IMR-90 (cell line): ENCODE results near the gene CHRM4.

Experiments used
- CEBPB ChIP-seq: IDR thresholded peaks from 2 replicates; pipeline ENCODE4 v1.6.1; 2012; ENCODE audit warnings: low read depth, low read length, improper control_type of control experiment
- MXI1 ChIP-seq: IDR thresholded peaks from 2 replicates; pipeline ENCODE4 v1.6.1; 2012; ENCODE audit warnings: low read depth, mild to moderate bottlenecking, low read length, moderate library complexity, borderline replicate concordance
- NFE2L2 ChIP-seq: fragments of 150-350 bp; IDR thresholded peaks from 2 replicates; pipeline ENCODE4 v1.6.1; 2016; ENCODE audit warnings: low read depth, mild to moderate bottlenecking, low read length
- POLR2A ChIP-seq: IDR thresholded peaks from 2 replicates; pipeline ENCODE4 v1.6.1; 2012; ENCODE audit warnings: mild to moderate bottlenecking, low read depth, low read length
- RAD21 ChIP-seq: IDR thresholded peaks from 2 replicates; pipeline ENCODE4 v1.6.1; 2012; ENCODE audit warnings: low read length, improper control_type of control experiment
- RCOR1 ChIP-seq: IDR thresholded peaks from 2 replicates; pipeline ENCODE4 v1.6.1; 2012; ENCODE audit warnings: mild to moderate bottlenecking, low read length, improper control_type of control experiment; ENCODE audit not compliant: insufficient replicate concordance
- RFX5 ChIP-seq: IDR thresholded peaks from 2 replicates; pipeline ENCODE4 v1.8.0; 2012; ENCODE audit warnings: low read depth, mild to moderate bottlenecking, low read length, moderate library complexity
- SMC3 ChIP-seq: fragments of 150-350 bp; IDR thresholded peaks from 2 replicates; pipeline ENCODE4 v1.6.1; 2016; ENCODE audit warnings: low read depth, mild to moderate bottlenecking, antibody characterized with exemption, low read length, moderate library complexity
- TF ChIP-seq, protein P1 (sequence below): conservative IDR thresholded peaks from 2 replicates; pipeline ENCODE4 v1.5.1; 2012; ENCODE audit warnings: mild to moderate bottlenecking, low read depth, low read length, improper control_type of control experiment
- TF ChIP-seq, protein P2 (sequence below): fragments of 150-350 bp; IDR thresholded peaks from 2 replicates; pipeline ENCODE4 v1.6.1; 2016; ENCODE audit warnings: low read depth, mild to moderate bottlenecking, low read length, moderate library complexity, borderline replicate concordance
- TF ChIP-seq, protein P3 (sequence below): fragments of 150-350 bp; IDR thresholded peaks from 2 replicates; pipeline ENCODE4 v1.6.1; 2017; ENCODE audit warnings: mild to moderate bottlenecking, antibody characterized with exemption, low read length, low read depth

DNA sequence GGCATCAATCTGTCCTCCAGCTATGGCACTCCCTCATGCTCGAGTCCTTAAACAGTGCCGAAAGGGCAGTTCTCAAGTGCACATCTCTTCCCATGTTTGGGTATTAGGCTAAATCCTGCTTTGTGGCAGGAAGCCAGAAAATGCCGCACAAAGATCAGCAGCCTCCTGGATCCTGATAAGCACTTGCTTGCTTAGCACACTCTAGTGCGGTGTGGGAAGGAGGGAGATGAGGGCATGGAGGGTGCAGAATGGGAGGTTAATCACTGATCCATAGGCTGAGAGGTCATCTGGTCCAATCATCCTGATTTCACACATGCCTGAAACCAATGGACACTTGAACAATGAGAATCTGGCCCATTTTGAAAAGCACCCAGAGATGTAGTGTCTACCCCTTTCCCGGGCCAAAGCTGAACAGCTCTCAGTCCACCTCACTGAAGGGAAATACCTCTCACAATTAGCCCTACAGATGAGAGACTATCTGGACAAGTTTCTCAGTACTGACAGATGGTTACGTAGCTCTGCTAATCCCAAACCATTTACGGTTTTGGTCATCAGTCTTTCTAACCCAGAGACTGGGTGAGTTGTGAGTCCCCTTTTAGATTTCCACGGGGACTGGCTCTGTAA lies 29.8 kb upstream of the CHRM4 start:
- TF ChIP-seq RAD21, result no peak
- no peak for TF ChIP-seq NFE2L2
- TF ChIP-seq, protein P1, sequence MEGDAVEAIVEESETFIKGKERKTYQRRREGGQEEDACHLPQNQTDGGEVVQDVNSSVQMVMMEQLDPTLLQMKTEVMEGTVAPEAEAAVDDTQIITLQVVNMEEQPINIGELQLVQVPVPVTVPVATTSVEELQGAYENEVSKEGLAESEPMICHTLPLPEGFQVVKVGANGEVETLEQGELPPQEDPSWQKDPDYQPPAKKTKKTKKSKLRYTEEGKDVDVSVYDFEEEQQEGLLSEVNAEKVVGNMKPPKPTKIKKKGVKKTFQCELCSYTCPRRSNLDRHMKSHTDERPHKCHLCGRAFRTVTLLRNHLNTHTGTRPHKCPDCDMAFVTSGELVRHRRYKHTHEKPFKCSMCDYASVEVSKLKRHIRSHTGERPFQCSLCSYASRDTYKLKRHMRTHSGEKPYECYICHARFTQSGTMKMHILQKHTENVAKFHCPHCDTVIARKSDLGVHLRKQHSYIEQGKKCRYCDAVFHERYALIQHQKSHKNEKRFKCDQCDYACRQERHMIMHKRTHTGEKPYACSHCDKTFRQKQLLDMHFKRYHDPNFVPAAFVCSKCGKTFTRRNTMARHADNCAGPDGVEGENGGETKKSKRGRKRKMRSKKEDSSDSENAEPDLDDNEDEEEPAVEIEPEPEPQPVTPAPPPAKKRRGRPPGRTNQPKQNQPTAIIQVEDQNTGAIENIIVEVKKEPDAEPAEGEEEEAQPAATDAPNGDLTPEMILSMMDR, result no peak
- no peak for TF ChIP-seq CEBPB
- TF ChIP-seq RCOR1, result no peak
- no peak for TF ChIP-seq RFX5
- no peak for TF ChIP-seq POLR2A
- TF ChIP-seq MXI1, result no peak
- TF ChIP-seq, protein P2, sequence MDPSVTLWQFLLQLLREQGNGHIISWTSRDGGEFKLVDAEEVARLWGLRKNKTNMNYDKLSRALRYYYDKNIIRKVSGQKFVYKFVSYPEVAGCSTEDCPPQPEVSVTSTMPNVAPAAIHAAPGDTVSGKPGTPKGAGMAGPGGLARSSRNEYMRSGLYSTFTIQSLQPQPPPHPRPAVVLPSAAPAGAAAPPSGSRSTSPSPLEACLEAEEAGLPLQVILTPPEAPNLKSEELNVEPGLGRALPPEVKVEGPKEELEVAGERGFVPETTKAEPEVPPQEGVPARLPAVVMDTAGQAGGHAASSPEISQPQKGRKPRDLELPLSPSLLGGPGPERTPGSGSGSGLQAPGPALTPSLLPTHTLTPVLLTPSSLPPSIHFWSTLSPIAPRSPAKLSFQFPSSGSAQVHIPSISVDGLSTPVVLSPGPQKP, result no peak
- TF ChIP-seq SMC3, result no peak
- TF ChIP-seq, protein P3, sequence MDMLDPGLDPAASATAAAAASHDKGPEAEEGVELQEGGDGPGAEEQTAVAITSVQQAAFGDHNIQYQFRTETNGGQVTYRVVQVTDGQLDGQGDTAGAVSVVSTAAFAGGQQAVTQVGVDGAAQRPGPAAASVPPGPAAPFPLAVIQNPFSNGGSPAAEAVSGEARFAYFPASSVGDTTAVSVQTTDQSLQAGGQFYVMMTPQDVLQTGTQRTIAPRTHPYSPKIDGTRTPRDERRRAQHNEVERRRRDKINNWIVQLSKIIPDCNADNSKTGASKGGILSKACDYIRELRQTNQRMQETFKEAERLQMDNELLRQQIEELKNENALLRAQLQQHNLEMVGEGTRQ, result no peak
